CD4-positive, alpha-beta T cell treated with Interleukin-4 for 4 hours (primary cell): ENCODE results near the gene BRINP2.

ENCODE experiments used
- DNase-seq: peaks from one replicate; pipeline ENCODE4 v3.0.0-alpha.2; 2020

Gene BRINP2

GRCh38 chr1:177170756-177171535 lies at the start of gene BRINP2:
Gene BRINP2, plus strand, starts transcription at chr1:177170958. Its CDS starts 58,919 bp downstream, at chr1:177229877.
- no peak for DNase-seq

GRCh38 chr1:177122461-177123251 lies 48.1 kb upstream of the BRINP2 start:
- DNase-seq, result no peak

DNA sequence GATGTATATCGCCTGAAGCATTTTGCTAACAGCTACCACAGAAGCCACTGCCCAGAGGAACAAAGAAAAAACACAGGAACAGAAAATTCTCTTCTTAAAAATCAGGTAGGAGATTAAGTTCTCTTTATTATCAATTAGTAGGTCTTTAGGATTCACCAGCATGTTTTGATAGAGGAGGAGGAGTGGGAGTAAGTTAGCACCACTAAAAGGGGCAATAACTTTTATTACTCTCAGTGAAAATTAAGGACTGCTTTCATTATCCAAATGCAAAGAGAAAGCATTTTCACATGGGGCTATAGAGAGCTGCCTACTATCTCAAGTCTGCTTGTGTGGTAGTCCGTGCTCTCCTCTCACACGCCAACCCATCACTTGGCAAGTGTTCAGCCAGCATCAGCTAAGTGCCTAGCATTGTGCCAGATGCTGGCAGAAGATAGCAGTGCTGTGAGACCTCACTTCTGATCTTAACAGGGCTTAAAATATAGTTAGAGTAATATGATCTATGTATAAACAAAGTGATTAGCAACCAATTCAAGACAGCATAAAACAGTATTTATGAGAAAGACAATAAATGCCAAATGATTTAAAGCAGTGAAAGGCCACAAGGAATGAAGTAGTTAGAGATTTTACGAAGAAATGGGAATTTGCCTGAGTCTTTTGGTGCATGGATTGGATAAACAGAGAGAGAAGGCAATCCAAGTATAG lies 46.0 kb upstream of the BRINP2 start:
- no peak for DNase-seq

GRCh38 chr1:177126267-177126666 lies 44.5 kb upstream of the BRINP2 start:
- no peak for DNase-seq

GRCh38 chr1:177128665-177129281 lies 42.0 kb upstream of the BRINP2 start:
- no peak for DNase-seq

GRCh38 chr1:177130451-177130945 lies 40.3 kb upstream of the BRINP2 start:
- no peak for DNase-seq

DNA sequence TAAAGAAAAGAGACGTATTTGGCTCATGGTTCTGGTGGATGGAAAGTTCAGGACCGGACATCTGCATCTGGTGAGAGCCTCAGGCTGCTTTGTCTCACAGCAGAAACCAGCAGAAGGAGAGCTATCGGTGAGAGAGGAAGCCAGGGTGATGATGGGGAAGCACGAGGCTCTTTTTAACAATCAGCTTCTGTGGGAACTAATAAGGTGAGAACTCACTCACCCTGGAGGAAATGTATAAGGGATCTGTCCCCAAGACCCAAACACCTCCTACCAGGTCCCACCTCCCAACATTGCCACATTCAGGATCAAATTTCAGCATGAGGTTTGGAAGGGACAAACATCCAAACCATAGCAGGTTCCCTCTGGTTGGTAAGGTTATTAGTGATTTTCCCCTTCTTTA lies 39.0 kb upstream of the BRINP2 start:
- DNase-seq, result no peak

- DNase-seq, result no peak
These were observed 38.6 kb upstream of the BRINP2 start for GRCh38 chr1:177132141-177132540.

- no peak for DNase-seq
These were observed 36.7 kb upstream of the BRINP2 start for GRCh38 chr1:177133977-177134538.

DNA sequence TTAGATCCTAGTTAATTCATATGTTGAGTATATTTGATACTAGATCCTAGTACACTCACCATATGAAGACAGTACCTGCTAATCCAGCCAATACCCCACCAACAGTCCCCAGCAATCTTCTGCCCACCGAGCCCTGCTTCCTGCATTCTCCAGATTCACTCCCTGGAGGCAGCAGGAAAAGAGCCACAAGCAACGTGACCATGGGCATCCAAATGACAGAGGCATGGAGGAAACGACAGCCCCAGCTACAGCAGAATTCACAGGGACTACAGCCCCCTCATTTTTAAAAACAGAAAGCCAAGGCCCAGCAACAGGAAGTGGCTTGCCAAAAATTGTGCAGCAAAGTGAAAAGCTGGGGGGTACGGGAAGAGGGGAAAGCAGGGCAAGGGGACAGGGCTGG lies 35.5 kb upstream of the BRINP2 start:
- DNase-seq, result no peak

DNA sequence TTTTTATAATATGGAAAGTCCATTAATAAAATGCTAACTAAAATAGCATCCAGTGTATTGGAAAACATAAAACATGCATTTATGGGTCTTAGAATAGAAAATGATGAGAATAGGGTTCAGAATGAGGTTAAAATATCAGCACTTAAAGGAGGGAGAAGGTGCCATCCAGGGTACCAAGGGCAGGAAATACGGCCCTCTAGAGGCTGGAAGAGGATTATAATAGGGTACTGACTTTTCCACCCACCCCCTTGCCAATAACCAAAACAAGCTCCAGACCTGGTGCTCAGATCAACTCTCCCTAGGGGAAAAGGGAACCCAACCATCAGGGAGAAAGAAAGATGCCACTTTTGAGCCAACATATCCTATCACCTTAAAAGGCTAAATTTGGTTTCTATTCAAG lies 32.9 kb upstream of the BRINP2 start:
- DNase-seq, result no peak

GRCh38 chr1:177138347-177138746 lies 32.4 kb upstream of the BRINP2 start:
- DNase-seq, result no peak

DNA sequence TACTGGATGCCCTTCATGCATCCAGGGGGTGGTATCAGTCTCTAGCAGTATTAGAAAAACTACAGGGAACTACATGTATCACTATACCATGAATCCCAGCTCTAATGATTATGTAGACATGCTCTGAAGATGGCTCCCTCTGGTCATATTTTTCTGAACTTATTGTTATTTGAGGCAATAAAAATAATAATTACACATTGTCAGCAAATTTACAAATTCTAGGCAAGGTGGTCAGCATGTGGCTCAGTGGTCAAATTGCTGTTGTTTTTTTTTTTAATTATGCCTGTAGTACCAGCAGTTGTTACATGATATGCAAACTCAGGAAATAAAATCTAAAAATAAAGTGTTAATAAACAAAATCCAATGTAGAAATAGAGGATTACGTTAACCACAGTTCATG lies 28.7 kb upstream of the BRINP2 start:
- DNase-seq, result no peak

GRCh38 chr1:177142791-177143271 lies 27.9 kb upstream of the BRINP2 start:
- no peak for DNase-seq

DNA sequence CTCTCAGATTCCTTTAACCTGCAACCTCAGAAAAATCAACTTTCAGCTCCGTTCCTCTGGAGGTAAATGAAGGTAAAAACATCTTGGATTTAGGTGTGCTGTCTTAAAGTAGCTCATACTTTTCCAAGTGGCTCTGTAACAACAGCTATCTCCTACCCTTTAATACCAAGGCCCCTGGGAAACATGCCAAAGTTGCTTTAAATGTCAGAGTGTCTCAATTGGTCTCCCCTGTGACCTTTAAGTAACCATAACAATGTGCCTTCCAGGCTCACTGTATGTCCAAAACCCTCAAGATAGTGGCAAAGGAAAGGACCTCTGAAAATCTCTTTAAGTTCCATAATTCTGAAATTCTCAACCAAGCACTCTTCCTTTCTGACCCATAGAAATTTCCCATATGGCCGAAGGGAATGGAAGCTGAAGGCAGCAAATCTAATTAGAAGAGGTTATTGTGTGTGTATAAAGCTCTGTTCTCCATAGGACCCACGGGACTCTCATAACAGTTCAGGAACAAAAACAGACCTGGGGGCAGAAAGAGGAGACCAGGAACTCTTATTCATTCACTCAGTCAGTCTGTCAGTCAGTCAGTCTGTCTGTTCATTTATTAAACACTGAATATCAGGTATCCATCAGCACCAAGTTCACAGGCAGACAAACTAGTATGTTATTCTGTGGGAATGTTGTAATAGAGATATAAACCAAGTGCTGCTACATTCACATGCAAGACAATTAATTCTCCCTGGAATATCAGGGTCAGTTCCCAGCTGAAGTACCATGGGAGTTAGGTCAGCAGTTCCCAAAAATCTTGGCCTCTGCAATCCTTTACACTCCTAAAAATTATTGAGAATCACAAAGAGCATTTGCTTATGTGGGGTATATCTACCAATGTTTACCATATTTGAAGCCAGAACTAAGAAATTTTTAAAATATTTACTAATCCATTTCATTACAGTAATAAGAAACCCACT lies 25.4 kb upstream of the BRINP2 start:
- no peak for DNase-seq

DNA sequence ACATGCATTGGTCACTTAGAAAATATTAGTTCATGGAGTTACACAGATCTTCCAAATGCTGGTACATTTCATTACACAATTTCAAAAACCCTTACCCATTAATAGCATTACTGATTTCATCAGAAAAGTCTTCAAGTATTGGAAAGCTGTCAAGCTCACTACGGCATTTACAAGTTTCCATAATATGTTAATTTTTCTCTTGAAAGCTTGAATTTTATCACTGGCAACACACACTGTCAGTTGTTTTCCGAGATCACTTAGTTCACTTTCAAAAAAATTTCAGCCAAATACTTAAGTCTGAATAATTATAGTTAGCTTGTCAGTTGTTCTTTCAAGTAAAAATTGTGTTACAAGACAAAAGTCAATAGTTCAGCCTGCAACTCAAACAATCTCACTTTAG lies 24.3 kb upstream of the BRINP2 start:
- no peak for DNase-seq

DNA sequence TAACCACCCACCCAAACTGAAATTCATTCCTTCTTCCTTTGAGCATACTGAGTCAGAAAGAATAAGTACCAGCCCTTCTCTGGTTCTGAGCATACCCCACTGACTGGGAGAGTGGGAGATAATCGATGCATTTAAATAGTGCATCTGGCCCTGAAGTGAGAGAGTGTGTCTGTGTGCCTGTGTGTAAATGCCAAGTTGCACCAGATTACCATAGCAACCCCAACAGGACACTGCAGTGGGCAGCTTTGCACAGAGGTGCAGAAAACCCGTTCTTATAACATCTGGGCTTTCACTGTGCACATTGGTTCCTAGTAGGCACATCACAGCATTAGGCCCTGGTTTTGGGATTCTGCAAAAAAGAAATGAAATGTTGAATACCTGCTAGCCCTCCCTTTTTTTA lies 8.5 kb upstream of the BRINP2 start:
- no peak for DNase-seq

DNA sequence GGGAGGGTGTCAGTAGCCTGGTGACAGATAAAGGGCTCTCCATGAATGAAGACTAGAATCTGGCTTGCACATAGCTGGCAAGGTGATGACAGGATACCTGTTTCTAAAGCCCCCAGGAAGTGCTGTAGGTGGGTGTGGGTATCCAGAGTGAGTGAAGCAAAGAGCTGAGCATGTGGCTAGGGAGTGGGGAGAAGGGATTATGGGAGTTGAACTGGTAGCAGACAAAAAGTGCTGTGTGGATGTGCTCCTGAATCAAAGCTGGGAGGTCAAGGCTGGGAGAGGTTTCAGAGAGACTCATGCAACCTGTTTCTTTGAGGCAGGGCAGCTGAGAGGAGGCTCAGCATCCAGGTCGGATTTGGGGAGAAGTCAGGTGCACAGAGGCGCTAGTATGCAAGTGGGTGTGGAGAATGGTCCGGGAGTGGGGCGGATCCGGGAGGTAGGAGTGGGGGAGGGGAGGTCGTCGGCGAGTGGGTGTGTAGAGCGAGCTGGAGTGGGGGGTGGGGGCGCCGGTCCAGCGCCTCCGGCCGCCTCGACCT lies 6.8 kb upstream of the BRINP2 start:
- no peak for DNase-seq

GRCh38 chr1:177164380-177165068 lies 6.2 kb upstream of the BRINP2 start, which contains the start of gene ASTN1:
Gene ASTN1, minus strand, starts transcription at chr1:177164712. Its CDS starts 36 bp downstream, at chr1:177164676.
- DNase-seq, result no peak

- DNase-seq, result no peak
These were observed 5.7 kb upstream of the BRINP2 start for GRCh38 chr1:177165069-177165439.
